HG03571 (cell line): Measurements from ENCODE around the gene BMP7.

Experiments
- ATAC-seq: cut with Tn5 transposase; IDR thresholded peaks from one replicate; pipeline ENCODE4 v1.9.1; 2021; ENCODE audit not compliant: unreplicated experiment

BMP7 gene

DNA sequence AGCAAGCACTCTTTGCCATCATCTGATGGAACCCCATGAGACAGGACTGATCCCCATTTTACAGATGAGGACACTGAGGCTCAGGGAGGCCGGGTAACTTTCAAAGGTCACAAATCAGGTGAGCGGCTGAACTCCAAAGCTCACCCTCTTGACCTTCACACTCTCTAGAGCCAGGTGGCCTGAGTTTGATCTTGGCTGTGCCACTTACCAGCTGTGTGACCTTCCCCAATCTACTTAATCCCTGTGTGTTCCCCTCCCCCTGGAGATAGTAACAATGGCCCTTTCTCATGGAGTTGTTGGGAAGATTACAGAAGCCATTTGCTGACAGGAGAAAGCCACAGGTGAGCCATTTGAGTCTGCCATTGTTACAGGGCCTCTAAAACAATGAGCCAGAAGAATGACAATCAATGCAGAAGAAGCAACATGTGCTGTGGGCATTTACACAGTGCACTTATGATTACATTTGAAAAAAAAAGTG is 34.5 kb downstream of the BMP7 start:
- ATAC-seq, result no peak

DNA sequence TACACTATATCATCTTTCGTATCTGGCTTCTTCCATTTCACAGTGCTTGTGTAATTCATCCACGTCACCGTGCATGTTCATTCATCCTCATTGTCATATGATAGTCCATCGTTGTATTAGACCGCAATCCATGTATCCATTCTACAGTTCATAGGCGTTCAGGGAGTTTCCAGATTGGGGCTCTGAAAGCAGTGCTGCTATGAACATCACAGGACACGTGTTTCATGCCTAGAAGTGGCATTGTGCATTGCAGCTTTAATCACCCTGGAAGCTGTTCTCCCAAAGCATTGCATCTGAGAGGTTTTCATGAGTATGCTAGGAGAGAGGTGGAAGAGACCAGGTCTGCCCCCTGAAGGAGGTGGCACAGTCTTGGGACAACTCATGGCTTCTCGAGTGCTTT is 35.3 kb downstream of the BMP7 start:
- ATAC-seq, result no peak

DNA sequence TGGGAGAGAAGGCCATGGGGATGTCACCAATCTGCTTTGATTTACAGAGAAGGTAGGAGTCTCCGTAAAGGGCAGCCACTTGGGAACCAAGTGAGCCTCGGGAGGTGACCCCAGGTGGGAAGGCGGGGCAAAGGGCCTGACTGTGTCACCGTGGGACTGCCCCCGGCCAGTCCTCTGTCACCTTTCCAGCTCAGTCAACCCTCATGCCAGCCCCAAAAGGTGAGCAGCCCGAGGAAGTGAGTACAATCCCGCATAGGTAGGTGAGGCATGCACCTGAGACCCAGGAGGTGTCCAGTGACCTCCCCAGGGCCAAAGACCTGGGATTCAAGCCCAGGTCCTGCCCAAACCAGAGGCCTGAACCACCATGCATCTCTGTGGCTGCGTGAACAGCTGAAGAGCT is 36.2 kb downstream of the BMP7 start:
- no peak for ATAC-seq

- ATAC-seq, result no peak
Observed at GRCh38 chr20:57229490-57229889, 37.0 kb downstream of the BMP7 start.

GRCh38 chr20:57225830-57226229 is 40.6 kb downstream of the BMP7 start:
- no peak for ATAC-seq

- ATAC-seq, result no peak
Observed at GRCh38 chr20:57225197-57225733, 41.2 kb downstream of the BMP7 start.

DNA sequence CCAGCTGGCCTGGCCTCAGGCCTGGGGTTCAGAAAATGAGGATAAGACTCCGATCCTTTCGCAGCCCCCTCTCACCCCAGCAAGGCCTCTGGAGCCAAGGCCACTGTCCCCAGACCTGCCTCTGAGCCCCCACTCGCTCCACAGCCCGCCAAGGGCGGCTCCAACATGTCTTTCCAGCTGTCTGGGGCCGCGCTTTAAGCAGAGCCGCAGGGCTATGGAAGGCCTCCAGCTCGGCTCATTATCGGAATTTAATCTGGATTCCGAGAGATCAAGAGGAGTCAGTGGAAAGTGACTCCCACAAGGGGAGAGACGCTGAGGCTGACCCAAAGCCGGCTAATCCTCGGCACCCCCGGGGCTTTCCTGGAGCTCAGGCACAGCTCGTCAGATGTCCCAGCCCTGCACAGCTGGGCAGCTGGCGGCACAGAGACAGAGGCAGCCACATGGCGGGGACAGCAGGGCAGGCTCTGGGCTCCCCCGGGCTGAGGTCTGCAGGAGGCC is 41.8 kb downstream of the BMP7 start:
- no peak for ATAC-seq

GRCh38 chr20:57223648-57224489 is 42.6 kb downstream of the BMP7 start:
- no peak for ATAC-seq

- ATAC-seq, result no peak
Observed at GRCh38 chr20:57222631-57222950, 43.9 kb downstream of the BMP7 start.

DNA sequence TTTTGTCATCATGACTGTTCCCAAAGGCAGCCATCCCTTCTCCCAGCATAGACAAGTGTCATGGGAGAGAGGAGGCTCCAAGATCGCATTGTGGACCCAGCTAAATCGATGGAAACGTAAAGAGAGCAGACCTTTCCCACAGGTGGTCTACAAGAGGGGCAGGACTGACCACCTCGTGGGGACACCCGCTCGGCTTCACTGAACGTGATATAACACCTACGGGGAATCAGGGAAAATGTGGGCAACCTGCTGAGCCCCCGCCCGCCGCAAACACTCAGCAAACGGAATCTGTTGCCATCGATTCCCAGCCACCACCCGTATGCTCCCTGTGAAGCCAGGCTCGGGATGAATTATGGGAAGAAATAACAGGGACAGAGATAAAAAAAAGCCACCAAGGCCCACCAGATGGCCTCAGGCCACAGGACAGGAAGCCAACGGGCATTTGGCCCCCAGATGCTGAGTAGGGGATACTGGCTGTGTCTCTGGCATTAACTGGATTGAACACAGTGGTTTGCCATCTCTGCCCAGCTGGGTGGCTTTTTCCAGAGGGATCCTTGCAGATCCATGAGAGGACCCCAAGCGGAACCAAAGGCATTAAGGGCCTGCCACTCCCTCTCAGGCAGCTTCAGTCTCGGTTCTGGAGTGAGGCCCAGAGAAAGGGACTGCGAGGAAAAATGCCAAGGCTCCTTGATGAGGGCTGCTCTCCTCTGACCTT is 44.4 kb downstream of the BMP7 start:
- no peak for ATAC-seq

DNA sequence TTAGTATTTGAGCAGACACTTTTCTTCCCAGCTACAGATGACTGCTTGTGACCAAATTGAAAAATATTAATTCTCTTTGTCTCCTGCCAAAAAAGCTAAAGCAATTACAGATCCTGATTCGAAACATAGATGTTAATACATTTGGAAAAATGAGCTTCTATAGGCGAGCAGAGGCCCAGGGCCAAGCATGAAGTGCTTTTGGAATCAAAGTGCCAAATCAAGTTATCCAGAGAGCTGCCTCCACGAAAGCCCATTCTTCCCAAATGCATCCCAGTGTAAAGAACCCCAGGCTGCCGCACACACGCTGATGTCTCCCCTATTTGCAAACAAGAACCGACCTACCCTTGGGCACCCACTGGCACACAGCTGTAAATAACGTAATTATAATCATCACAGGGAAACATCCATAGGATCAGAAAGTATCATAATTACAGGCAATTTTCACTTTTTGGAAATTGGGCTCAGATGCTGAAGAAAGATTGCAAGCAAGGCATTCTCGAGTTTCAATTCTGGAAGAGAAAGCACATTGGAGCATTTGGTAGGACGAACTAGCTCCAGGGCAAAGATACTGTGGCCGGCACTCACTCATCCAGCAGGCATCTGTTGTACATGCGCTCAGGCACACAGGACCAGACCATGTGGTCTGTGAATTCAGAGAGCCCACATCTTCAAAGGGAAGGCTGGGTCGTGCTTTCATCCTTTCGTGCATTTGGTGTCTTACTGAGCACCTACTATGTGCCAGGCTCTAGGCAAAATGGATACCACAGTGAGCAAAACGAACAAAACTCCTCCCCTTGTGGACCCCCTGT is 45.9 kb downstream of the BMP7 start:
- ATAC-seq, result no peak

DNA sequence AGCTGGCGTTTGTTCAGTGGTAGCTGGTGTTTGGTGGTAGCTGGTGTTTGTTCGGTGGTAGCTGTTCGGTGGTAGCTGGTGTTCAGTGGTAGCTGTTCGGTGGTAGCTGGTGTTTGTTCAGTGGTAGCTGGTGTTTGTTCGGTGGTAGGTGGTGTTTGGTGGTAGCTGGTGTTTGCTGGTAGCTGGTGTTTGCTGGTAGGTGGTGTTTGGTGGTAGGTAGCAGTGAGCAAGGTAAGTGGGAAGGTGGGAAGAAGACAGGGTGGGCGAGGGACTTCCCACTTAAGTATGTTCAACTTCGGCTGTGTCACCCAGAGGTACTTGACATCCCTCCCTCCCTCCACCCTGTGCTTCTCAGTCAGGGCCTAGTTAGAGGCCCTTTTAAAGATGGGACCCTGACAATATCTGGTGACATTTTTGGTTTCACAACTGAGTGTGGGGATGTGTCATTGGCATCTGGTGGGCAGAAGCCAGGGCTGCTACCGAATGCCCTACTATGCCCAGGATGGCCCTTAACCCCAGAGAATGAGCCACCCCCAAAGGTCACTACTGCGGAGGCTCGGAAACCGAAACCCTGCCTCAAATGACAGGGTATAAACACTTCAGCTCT is 47.3 kb downstream of the BMP7 start:
- ATAC-seq, result no peak

DNA sequence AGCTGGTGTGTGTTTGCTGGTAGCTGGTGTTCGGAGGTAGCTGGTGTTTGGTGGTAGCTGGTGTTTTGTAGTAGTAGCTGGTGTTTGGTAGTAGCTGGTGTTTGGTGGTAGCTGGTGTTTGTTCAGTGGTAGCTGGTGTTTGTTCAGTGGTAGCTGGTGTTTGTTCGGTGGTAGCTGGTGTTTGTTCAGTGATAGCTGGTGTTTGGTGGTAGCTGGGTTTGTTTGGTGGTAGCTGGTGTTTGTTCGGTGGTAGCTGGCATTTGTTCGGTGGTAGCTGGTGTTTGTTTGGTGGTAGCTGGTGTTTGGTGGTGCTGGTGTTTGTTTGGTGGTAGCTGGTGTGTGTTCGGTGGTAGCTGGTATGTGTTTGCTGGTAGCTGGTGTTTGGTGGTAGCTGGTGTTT is 48.0 kb downstream of the BMP7 start:
- ATAC-seq, result no peak

DNA sequence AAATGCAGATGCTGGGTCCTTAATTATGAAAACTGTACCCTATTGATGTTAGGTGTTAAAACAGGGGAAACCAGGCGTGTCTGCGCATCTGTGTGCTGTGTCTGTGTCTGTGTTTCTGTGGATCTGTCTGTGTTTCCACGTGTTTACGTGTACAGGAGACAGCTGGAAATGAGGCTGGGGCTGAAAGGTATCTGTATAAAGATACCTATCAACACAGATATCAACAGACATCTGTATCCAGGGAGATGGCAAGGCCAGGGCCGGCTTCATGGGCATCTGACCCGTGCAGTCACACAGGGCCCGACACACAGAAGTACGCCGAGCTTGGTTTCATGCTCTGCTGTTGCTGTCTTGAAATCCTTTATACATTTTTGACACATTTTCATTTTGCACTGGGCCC is 48.6 kb downstream of the BMP7 start:
- ATAC-seq, result no peak

- no peak for ATAC-seq
Observed at GRCh38 chr20:57216669-57217068, 49.8 kb downstream of the BMP7 start.

DNA sequence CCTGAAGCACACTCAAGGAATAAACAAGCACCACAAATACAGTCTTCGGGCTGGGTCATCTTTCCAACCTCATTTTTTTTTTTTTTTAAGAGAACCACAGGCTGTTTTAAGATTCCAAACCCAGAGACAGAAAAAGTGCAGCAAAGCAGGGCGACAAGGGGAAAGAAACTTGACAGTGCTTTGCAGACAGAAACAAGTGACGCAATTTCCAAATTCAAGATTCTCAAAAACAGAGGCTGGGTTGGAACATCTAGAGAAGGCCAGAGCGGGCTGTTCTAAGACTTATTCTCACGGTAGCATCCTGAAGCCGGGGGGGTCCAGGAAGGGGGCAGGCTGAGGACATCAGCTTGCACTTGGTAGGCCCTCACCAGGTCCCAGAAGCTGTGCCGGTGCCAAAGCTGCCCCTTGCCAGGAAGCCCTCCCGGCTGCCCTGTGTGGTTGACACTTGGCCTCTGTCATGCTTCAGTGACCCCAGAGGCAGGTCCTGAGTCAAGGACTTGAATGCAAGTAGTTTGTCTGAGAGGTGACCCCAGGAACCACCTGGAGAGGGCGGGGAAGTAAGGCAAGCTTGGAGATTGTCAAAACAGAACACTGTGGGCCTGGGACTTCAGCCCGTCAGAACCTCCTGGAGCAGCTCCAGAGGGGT is 50.5 kb downstream of the BMP7 start:
- no peak for ATAC-seq

DNA sequence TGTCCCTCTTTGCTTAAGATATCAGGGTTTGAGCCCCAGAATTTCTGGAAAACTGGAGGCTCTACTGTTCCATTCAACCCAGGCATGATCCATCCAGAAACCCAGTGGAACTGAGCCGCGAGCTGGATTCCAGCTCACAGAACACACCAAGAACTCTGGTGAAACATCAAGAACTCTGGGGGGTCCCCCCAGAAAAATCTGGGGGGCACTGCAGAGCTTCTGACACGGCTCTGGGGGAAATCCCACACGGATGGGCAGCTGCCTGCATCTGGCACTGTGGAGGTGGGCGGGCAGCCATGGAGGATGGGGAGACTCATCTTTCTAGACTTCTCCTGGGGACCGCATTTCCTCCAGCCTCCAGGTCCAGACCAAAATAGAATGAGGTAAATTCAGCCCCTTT is 51.0 kb downstream of the BMP7 start:
- ATAC-seq, result no peak

GRCh38 chr20:57214948-57215347 is 51.5 kb downstream of the BMP7 start:
- no peak for ATAC-seq

GRCh38 chr20:57214427-57214826 is 52.0 kb downstream of the BMP7 start:
- no peak for ATAC-seq

- ATAC-seq, result no peak
Observed at GRCh38 chr20:57213924-57214323, 52.5 kb downstream of the BMP7 start.
